Measurements from ENCODE around the gene EPHB6. TPM values are rescaled to one million over a fixed set of nuclear protein-coding genes. Genes with fewer than 3 reads are reported as not detected.

Gene EPHB6
- total RNA-seq, 2 experiments from 2014 or later = 28.6 to 29.1 TPM

- H3K4me1 Mint-ChIP-seq = no peaks in the 10 kb centered on the region
- no peak overlapping the region for H3K4me3 Mint-ChIP-seq
- no peaks in the 10 kb centered on the region for H3K36me3 Mint-ChIP-seq (ENCODE audit: low read depth)
- H3K9me3 Mint-ChIP-seq = no peaks in the 10 kb centered on the region
- ChIA-PET CTCF (interaction anchor here (0.7 to 0.8 kb wide), 2 partner anchors 26 to 503 kb away, joined by 3 read pairs; no protein-coding TSS in a partner anchor), POLR2A (no interaction called here)
- H3K27ac Mint-ChIP-seq = no peak overlapping the region
- H3K27me3 Mint-ChIP-seq = peaks cover 7% of the 10 kb centered on the region
- no peak for DNase-seq
Observed at GRCh38 chr7:142899661-142900060, 44.8 kb downstream of the EPHB6 start.

DNA sequence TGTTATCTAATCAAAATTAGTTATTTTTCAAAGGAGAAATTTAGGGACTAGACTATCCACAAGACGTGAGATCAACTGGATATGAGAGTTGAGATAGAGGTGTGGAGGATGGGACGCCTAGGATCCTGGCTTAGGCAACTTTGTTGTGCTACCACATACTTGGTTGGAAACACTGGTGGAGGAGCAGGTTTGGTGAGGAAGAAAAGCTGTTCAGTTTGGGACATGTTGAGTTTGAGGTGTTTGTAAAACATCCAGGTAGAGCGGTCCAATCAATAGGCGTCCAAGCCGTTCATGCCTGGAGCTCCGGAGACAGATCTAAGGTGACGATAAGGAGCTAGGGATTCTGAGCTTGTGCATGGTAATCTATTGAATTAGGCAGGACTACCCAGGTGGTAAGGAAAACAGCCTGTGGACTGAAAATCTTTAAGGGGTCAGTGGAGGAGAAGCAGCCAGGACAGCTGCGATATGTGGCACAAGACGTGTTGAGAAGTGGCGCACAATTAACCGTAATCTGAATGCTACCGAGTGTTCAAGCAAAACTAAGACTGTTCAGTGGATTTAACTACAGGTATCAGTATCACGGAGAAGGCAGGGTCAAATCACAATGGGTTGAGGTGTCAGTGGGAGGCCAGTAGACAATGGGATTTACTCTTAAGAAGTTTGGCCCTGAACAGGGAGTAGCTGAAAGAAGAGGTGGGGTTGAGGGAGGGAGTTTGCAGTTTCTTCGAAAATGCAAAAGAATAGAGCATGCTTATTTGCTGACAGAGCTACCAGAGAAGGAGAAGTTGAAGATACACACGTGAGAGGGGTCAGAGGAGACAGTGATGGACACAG is 46.8 kb downstream of the EPHB6 start:
- H3K36me3 Mint-ChIP-seq (ENCODE audit: low read depth) = no peaks in the 10 kb centered on the region
- H3K4me3 Mint-ChIP-seq = no peak overlapping the region
- ChIA-PET CTCF (interaction anchor here (2.0 kb wide), 1 partner anchor 21 kb away, joined by 5 read pairs; no protein-coding TSS in a partner anchor), POLR2A (no interaction called here)
- DNase-seq = no peak
- no peaks in the 10 kb centered on the region for H3K9me3 Mint-ChIP-seq
- no peaks in the 10 kb centered on the region for H3K4me1 Mint-ChIP-seq
- peaks cover 7% of the 10 kb centered on the region for H3K27me3 Mint-ChIP-seq
- no peak overlapping the region for H3K27ac Mint-ChIP-seq

DNA sequence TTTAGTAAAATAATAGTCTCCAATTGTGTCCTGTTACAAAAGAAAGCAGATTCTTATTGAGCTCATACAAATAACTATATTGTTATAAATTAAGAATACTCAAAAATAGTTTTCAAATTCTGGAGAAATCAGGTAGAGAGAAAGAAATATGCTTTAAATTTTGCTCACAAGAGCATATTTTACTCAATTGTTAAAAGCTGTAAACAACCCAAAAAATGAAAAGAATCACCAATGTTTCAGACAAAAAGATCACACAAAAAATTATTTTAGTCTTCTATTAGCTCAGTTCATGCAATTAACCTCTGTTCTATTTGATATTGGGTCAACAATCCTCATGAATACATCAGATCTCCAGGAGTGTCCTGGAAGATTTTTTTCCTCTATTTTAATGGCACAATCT is 49.3 kb downstream of the EPHB6 start:
- H3K4me1 Mint-ChIP-seq = no peaks in the 10 kb centered on the region
- POLR2A ChIA-PET = no interaction called here
- H3K36me3 Mint-ChIP-seq (ENCODE audit: low read depth) = no peaks in the 10 kb centered on the region
- H3K9me3 Mint-ChIP-seq = no peaks in the 10 kb centered on the region
- no peak overlapping the region for H3K27ac Mint-ChIP-seq
- DNase-seq = no peak
- CTCF ChIA-PET = no interaction called here
- peaks cover 7% of the 10 kb centered on the region for H3K27me3 Mint-ChIP-seq
- no peak overlapping the region for H3K4me3 Mint-ChIP-seq

DNA sequence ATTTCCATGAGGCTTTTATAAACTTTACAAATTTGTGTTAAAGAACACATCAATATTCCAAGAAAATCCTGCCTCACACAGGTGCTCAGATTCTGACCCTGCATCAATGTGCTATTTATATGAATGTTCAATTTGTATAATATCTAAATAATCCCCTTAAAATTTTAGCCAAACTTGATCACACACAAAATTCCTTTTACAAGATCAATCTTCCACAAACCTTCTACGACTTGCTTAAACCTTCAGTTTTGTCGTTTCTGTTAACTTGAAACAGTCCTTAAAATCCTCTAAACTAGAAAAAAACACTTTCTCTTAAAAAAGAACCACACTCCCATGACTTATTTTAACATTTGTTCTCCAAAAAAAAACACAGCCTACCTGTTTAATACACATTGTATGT is 50.9 kb downstream of the EPHB6 start:
- CTCF ChIA-PET = no interaction called here
- DNase-seq = no peak
- POLR2A ChIA-PET = no interaction called here
- Mint-ChIP-seq H3K9me3 (no peaks in the 10 kb centered on the region), H3K27me3 (peaks cover 11% of the 10 kb centered on the region), H3K36me3 (ENCODE audit: low read depth) (no peaks in the 10 kb centered on the region), H3K4me3 (no peak overlapping the region), H3K27ac (no peak overlapping the region), H3K4me1 (no peaks in the 10 kb centered on the region)

DNA sequence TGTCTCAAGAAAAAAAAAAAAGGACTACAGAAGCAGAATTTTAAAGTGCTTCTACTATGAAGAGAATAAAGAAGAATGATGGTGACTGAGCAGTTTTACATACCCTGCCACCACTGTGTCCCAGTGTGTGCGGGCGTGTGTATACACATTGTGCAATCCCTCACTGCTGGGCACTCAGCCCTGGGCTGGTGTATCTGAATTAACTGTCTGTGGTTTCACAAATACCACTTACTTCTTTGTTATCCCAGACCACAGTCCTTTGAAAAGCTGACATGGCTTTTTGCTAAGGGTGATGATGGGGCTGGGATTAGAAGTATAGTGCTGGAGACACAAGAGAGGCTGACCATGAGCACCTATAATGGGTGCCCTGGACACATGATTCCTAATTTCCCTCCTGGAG is 51.8 kb downstream of the EPHB6 start:
- H3K27me3 Mint-ChIP-seq = peaks cover 16% of the 10 kb centered on the region
- CTCF ChIA-PET = no interaction called here
- DNase-seq = no peak
- no peak overlapping the region for H3K4me3 Mint-ChIP-seq
- H3K27ac Mint-ChIP-seq = no peak overlapping the region
- H3K4me1 Mint-ChIP-seq = no peaks in the 10 kb centered on the region
- POLR2A ChIA-PET = no interaction called here
- no peaks in the 10 kb centered on the region for H3K36me3 Mint-ChIP-seq (ENCODE audit: low read depth)
- no peaks in the 10 kb centered on the region for H3K9me3 Mint-ChIP-seq

GRCh38 chr7:142908290-142908689 is 53.4 kb downstream of the EPHB6 start:
- Mint-ChIP-seq H3K4me3 (no peak overlapping the region), H3K36me3 (ENCODE audit: low read depth) (no peaks in the 10 kb centered on the region), H3K9me3 (no peaks in the 10 kb centered on the region), H3K4me1 (no peaks in the 10 kb centered on the region), H3K27me3 (peaks cover 10% of the 10 kb centered on the region), H3K27ac (no peak overlapping the region)
- no peak for DNase-seq
- ChIA-PET CTCF (no interaction called here), POLR2A (no interaction called here)

GRCh38 chr7:142908921-142909890 is 54.3 kb downstream of the EPHB6 start:
- CTCF ChIA-PET = no interaction called here
- no peak for DNase-seq
- Mint-ChIP-seq H3K4me1 (no peaks in the 10 kb centered on the region), H3K27ac (no peak overlapping the region), H3K36me3 (ENCODE audit: low read depth) (no peaks in the 10 kb centered on the region), H3K9me3 (no peaks in the 10 kb centered on the region), H3K27me3 (peaks cover 12% of the 10 kb centered on the region), H3K4me3 (no peak overlapping the region)
- POLR2A ChIA-PET = no interaction called here

DNA sequence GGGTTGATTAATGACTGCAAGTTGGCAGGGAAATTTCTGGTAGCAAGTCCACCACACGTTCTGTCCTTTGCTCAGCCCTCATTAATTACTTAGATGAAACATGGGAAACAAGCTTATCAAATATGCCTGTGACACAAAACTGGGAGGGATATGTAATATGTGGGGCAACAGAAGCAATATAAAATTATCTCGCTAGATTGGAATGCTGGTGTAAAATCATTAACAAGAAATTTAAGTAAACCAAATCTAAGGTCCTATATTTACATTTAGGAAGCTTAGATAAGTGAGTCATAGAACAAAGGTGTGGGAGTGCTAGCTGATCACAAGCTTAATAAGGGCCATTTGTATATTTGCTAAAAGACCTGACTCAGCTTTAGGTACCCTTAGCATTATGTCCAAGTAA is 55.2 kb downstream of the EPHB6 start:
- Mint-ChIP-seq H3K27ac (no peak overlapping the region), H3K4me3 (no peak overlapping the region), H3K9me3 (no peaks in the 10 kb centered on the region), H3K27me3 (peaks cover 12% of the 10 kb centered on the region), H3K4me1 (no peaks in the 10 kb centered on the region), H3K36me3 (ENCODE audit: low read depth) (no peaks in the 10 kb centered on the region)
- no peak for DNase-seq
- ChIA-PET CTCF (no interaction called here), POLR2A (no interaction called here)

DNA sequence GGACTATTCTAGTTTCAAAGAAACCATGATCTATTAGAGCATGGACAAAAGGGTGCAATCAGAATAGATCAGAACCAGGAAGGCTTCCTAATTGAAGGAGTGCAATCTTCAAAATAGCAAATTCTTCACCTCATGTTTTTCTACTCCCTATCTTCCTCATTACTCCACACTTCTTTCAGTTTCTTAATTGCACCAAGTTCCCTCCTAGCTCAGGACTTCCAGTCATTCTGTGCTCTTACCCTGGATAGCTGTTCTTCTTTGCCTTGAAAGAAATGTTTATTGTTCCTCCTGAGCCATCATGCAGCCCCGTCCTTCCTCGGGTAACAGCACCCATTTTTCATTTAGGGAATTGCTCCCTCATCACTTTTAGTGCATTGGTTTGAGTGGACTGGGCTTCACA is 55.6 kb downstream of the EPHB6 start:
- CTCF ChIA-PET = no interaction called here
- H3K9me3 Mint-ChIP-seq = no peaks in the 10 kb centered on the region
- POLR2A ChIA-PET = no interaction called here
- H3K4me3 Mint-ChIP-seq = no peak overlapping the region
- H3K27ac Mint-ChIP-seq = no peak overlapping the region
- DNase-seq = no peak
- H3K36me3 Mint-ChIP-seq (ENCODE audit: low read depth) = no peaks in the 10 kb centered on the region
- peaks cover 12% of the 10 kb centered on the region for H3K27me3 Mint-ChIP-seq
- no peaks in the 10 kb centered on the region for H3K4me1 Mint-ChIP-seq

GRCh38 chr7:142913051-142913450 is 58.2 kb downstream of the EPHB6 start:
- Mint-ChIP-seq H3K27ac (no peak overlapping the region), H3K4me1 (no peaks in the 10 kb centered on the region), H3K9me3 (no peaks in the 10 kb centered on the region), H3K36me3 (ENCODE audit: low read depth) (no peaks in the 10 kb centered on the region), H3K27me3 (peaks cover 16% of the 10 kb centered on the region), H3K4me3 (no peak overlapping the region)
- no peak for DNase-seq
- ChIA-PET POLR2A (no interaction called here), CTCF (no interaction called here)

GRCh38 chr7:142913566-142913965 is 58.7 kb downstream of the EPHB6 start:
- peaks cover 20% of the 10 kb centered on the region for H3K27me3 Mint-ChIP-seq
- CTCF ChIA-PET = no interaction called here
- H3K9me3 Mint-ChIP-seq = no peaks in the 10 kb centered on the region

DNA sequence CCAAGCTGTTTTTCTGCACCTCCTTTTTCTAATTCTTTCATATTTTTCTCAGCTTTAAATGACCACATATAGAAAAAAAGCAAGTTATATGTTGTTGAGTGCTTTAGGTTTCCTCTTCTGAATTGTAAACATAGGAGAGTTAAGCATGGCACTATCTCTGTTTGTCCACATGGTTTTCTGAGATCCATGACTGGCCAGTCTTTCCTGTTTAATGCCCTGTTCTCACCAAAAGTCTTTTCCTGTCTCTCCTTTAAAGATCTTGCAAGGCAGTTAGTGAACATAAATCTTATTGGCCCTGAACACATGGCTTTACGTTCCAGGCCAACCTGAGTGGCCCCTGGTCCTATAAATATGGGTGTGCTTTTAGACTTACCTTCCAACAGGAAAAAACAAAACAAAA is 59.2 kb downstream of the EPHB6 start:
- Mint-ChIP-seq H3K36me3 (ENCODE audit: low read depth) (no peaks in the 10 kb centered on the region), H3K27me3 (peaks cover 20% of the 10 kb centered on the region), H3K9me3 (no peaks in the 10 kb centered on the region), H3K4me3 (no peak overlapping the region), H3K4me1 (no peaks in the 10 kb centered on the region), H3K27ac (no peak overlapping the region)
- no peak for DNase-seq
- POLR2A ChIA-PET = no interaction called here
- CTCF ChIA-PET = interaction anchor here (0.7 kb wide), 1 partner anchor 1925 kb away, joined by 3 read pairs; no protein-coding TSS in a partner anchor

More at GRCh38 chr7:142913566-142913965, 58.7 kb downstream of the EPHB6 start:
- Mint-ChIP-seq H3K36me3 (ENCODE audit: low read depth) (no peaks in the 10 kb centered on the region), H3K4me3 (no peak overlapping the region), H3K27ac (no peak overlapping the region), H3K4me1 (no peaks in the 10 kb centered on the region)
- DNase-seq = no peak
- POLR2A ChIA-PET = no interaction called here

DNA sequence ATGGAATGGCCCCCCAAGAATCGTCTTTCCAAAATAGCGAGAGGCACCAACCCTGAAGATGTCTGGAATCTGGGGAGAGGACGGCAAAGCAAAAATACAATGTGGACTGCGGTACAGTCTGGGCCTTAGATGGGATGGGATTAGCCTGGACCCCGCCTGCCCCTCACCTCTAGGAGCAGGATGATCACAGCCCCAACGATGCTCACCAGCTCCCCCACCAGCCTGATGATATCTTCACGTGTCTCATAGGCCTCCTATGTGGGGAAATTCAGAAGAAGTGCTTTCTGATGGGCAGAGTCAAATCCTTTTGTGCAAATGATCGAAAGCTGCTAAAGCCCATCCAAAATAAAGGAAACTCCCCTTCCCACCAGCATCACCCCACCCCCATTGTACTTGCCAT is 60.4 kb downstream of the EPHB6 start:
- H3K27me3 Mint-ChIP-seq = peaks cover 19% of the 10 kb centered on the region
- CTCF ChIA-PET = no interaction called here
- no peak for DNase-seq

More for the DNA sequence above, 60.4 kb downstream of the EPHB6 start:
- no peaks in the 10 kb centered on the region for H3K36me3 Mint-ChIP-seq (ENCODE audit: low read depth)
- no peak overlapping the region for H3K27ac Mint-ChIP-seq
- H3K9me3 Mint-ChIP-seq = no peaks in the 10 kb centered on the region
- H3K4me1 Mint-ChIP-seq = no peaks in the 10 kb centered on the region
- POLR2A ChIA-PET = no interaction called here
- H3K4me3 Mint-ChIP-seq = no peak overlapping the region
